Tibial nerve (tissue), 4 donors: Measurements from ENCODE around the gene UBR4. TPM values are rescaled to one million over a fixed set of nuclear protein-coding genes. Genes with fewer than 3 reads are reported as not detected.

ENCODE experiments used
- DNase-seq, 2 donors: peaks; one replicate each; pipeline ENCODE4 v3.0.0-alpha.2; 2019; ENCODE audit warnings: low spot score in 2 of 2
- H3K27ac ChIP-seq, 4 donors: fragments of 200-600 bp; sonication (generic) in 3 of 4; one replicate each; pipeline ENCODE4 v1.5.1; 2017 to 2019; ENCODE audit warnings: mild to moderate bottlenecking in 1 of 4
- H3K27me3 ChIP-seq, 2 donors: fragments of 200-600 bp; sonication (generic) in 1 of 2; one replicate each; pipeline versions ENCODE4 v1.5.1 to v1.6.0; 2017 to 2019
- H3K36me3 ChIP-seq, 3 donors: fragments of 200-600 bp; sonication (generic); one replicate each; pipeline ENCODE4 v1.5.1; 2018 to 2019
- H3K4me1 ChIP-seq, 4 donors: fragments of 200-600 bp; sonication (generic) in 3 of 4; one replicate each; pipeline ENCODE4 v1.5.1; 2017 to 2019
- H3K4me3 ChIP-seq, 4 donors: fragments of 200-600 bp; sonication (generic) in 3 of 4; one replicate each; pipeline ENCODE4 v1.5.1; 2017 to 2019; ENCODE audit warnings: mild to moderate bottlenecking in 1 of 4, moderate library complexity in 1 of 4
- H3K9me3 ChIP-seq, 4 donors: fragments of 200-600 bp; sonication (generic) in 3 of 4; one replicate each; pipeline ENCODE4 v1.5.1; 2017 to 2019
- CTCF ChIP-seq, 5 experiments: fragments of 200-600 bp in 3 of 5; fragments of 450-650 bp in 2 of 5; sonication (generic) in 3 of 5; IDR thresholded peaks; one replicate each; pipeline ENCODE4 v1.5.1; 2016 to 2019; ENCODE audit warnings: antibody characterized with exemption in 5 of 5, mild to moderate bottlenecking in 3 of 5, moderate library complexity in 2 of 5
- EP300 ChIP-seq, 2 donors: sonication (generic); formaldehyde crosslinking; IDR thresholded peaks; one replicate each; pipeline ENCODE4 v1.6.1; 2017; ENCODE audit warnings: antibody characterized with exemption in 2 of 2, mild to moderate bottlenecking in 1 of 2
- POLR2A ChIP-seq, 2 donors: fragments of 450-650 bp; IDR thresholded peaks; one replicate each; pipeline ENCODE4 v1.6.1; 2017; ENCODE audit warnings: antibody characterized with exemption in 2 of 2, mild to moderate bottlenecking in 2 of 2, moderate library complexity in 2 of 2
- WGBS, 2 donors: methylation state at CpG; one replicate each; pipeline ENCODE4 v1.1.5; 2018; 5-methylcytosine and 5-hydroxymethylcytosine counted together
- total RNA-seq, 4 donors: library from RNA; depleted of rRNA; stranded (reverse); fragments of >200 nt; gene quantifications; one replicate each; pipeline ENCODE4 v1.1.0, GENCODE V29; 2016

UBR4 gene
- total RNA-seq, 4 donors from 2014 or later = 107 to 190 (median 142) TPM

GRCh38 chr1:19086176-19086875 is 123.7 kb downstream of the UBR4 start:
- Histone ChIP-seq H3K9me3 (no peaks in the 10 kb centered on the region), H3K27ac (no peak overlapping the region), H3K4me1 (peaks cover 0 to under 1% (median 0%) of the 10 kb centered on the region in 4 donors), H3K4me3 (no peak overlapping the region), H3K27me3 (no peaks in the 10 kb centered on the region), H3K36me3 (peaks cover 0 to 100% (median 40%) of the 10 kb centered on the region in 3 donors)
- WGBS, 2 donors = 88 to 92% methylated on average over 15 to 16 of the region's 21 CpGs
- no peak for DNase-seq
- TF ChIP-seq POLR2A (IDR thresholded peaks at IDR 0.05) (no peak), CTCF (IDR thresholded peaks at IDR 0.05) (no peak), EP300 (IDR thresholded peaks at IDR 0.05) (no peak)

GRCh38 chr1:19084206-19084738 is 125.8 kb downstream of the UBR4 start:
- 90 to 92% methylated on average over 20 of the region's 20 CpGs for WGBS, 2 donors
- H3K36me3 ChIP-seq = peaks cover 0 to 100% (median 44%) of the 10 kb centered on the region in 3 donors
- H3K4me3 ChIP-seq = no peak overlapping the region

GRCh38 chr1:19083081-19083480 is 127.0 kb downstream of the UBR4 start:
- H3K4me3 ChIP-seq = no peak overlapping the region
- no peak overlapping the region for H3K27ac ChIP-seq
- WGBS, 2 donors = 54 to 69% methylated on average over 7 of the region's 7 CpGs
- no peak for TF ChIP-seq EP300 (IDR thresholded peaks at IDR 0.05)
- no peak for TF ChIP-seq CTCF (IDR thresholded peaks at IDR 0.05)
- no peak for TF ChIP-seq POLR2A (IDR thresholded peaks at IDR 0.05)
- H3K27me3 ChIP-seq = no peaks in the 10 kb centered on the region
- H3K36me3 ChIP-seq = peaks cover 0 to 100% (median 47%) of the 10 kb centered on the region in 3 donors
- no peaks in the 10 kb centered on the region for H3K4me1 ChIP-seq
- DNase-seq = no peak
- H3K9me3 ChIP-seq = no peaks in the 10 kb centered on the region

More at GRCh38 chr1:19084206-19084738, 125.8 kb downstream of the UBR4 start:
- Histone ChIP-seq H3K27me3 (no peaks in the 10 kb centered on the region), H3K4me1 (no peaks in the 10 kb centered on the region), H3K27ac (no peak overlapping the region), H3K9me3 (no peaks in the 10 kb centered on the region)
- DNase-seq = no peak
- TF ChIP-seq POLR2A (IDR thresholded peaks at IDR 0.05) (no peak), CTCF (IDR thresholded peaks at IDR 0.05) (no peak), EP300 (IDR thresholded peaks at IDR 0.05) (no peak)

- H3K36me3 ChIP-seq = peaks cover 0 to 100% (median 44%) of the 10 kb centered on the region in 3 donors
- H3K4me1 ChIP-seq = no peaks in the 10 kb centered on the region
- DNase-seq = peak in 1 of 2 donors; percentile 46
- no peaks in the 10 kb centered on the region for H3K9me3 ChIP-seq
- WGBS, 2 donors = 65 to 71% methylated on average over 21 of the region's 21 CpGs
- peak overlapping the region in 2 of 4 donors; percentile 20 to 61 for H3K27ac ChIP-seq
- H3K27me3 ChIP-seq = no peaks in the 10 kb centered on the region
- no peak for TF ChIP-seq POLR2A (IDR thresholded peaks at IDR 0.05)
- peak in 1 of 2 donors; percentile 39 for TF ChIP-seq EP300 (IDR thresholded peaks at IDR 0.05)
- peak overlapping the region in 1 of 4 donors; percentile 8 for H3K4me3 ChIP-seq
Observed at GRCh38 chr1:19081218-19081893, 128.7 kb downstream of the UBR4 start.

- TF ChIP-seq CTCF (IDR thresholded peaks at IDR 0.05) (no peak), POLR2A (IDR thresholded peaks at IDR 0.05) (no peak), EP300 (IDR thresholded peaks at IDR 0.05) (no peak)
- 73 to 80% methylated on average over 3 of the region's 3 CpGs for WGBS, 2 donors
- peak overlapping the region in 1 of 4 donors; percentile 61 for H3K27ac ChIP-seq
- no peak overlapping the region for H3K4me3 ChIP-seq
- H3K36me3 ChIP-seq = peaks cover 0 to 100% (median 47%) of the 10 kb centered on the region in 3 donors
- DNase-seq = no peak
- no peaks in the 10 kb centered on the region for H3K9me3 ChIP-seq
- H3K4me1 ChIP-seq = no peaks in the 10 kb centered on the region
- H3K27me3 ChIP-seq = no peaks in the 10 kb centered on the region
Observed at GRCh38 chr1:19080721-19081120, 129.3 kb downstream of the UBR4 start.
